Thymus (tissue), 11 donors: Measurements from ENCODE around the gene GBGT1. TPM values are rescaled to one million over a fixed set of nuclear protein-coding genes. Genes with fewer than 3 reads are reported as not detected.

Experiments
- DNase-seq, 9 donors: peaks; one replicate each; pipeline ENCODE4 v3.0.0-alpha.2; 2013; ENCODE audit warnings: low spot score in 9 of 9, low read depth in 6 of 9, missing footprints in 1 of 9
- H3K27ac ChIP-seq, 2 donors: one replicate each; pipeline ENCODE4 v1.5.1; 2013; ENCODE audit warnings: control low read depth in 1 of 2, low read depth in 1 of 2, low read length in 1 of 2, mild to moderate bottlenecking in 1 of 2, moderate library complexity in 1 of 2
- H3K27me3 ChIP-seq, 2 donors: one replicate each; pipeline ENCODE4 v1.5.1; 2013; ENCODE audit warnings: low read length in 1 of 2; ENCODE audit not compliant: control insufficient read depth in 2 of 2, insufficient read depth in 1 of 2
- H3K36me3 ChIP-seq, 2 donors: one replicate each; pipeline ENCODE4 v1.5.1; 2013; ENCODE audit warnings: low read length in 1 of 2, mild to moderate bottlenecking in 1 of 2, moderate library complexity in 1 of 2; ENCODE audit not compliant: control insufficient read depth in 2 of 2, insufficient read depth in 2 of 2
- H3K4me1 ChIP-seq, 2 donors: one replicate each; pipeline ENCODE4 v1.5.1; 2013; ENCODE audit warnings: low read length in 2 of 2; ENCODE audit not compliant: control insufficient read depth in 2 of 2, insufficient read depth in 2 of 2
- H3K4me3 ChIP-seq, 2 donors: one replicate each; pipeline ENCODE4 v1.5.1; 2013; ENCODE audit warnings: low read length in 2 of 2, control low read depth in 1 of 2, mild to moderate bottlenecking in 1 of 2
- H3K9me3 ChIP-seq, 2 donors: one replicate each; pipeline ENCODE4 v1.5.1; 2013; ENCODE audit warnings: low read length in 1 of 2, mild to moderate bottlenecking in 1 of 2; ENCODE audit not compliant: control insufficient read depth in 2 of 2, insufficient read depth in 1 of 2
- WGBS: extraction: QIAGEN DNeasy Blood & Tissue Kit; methylation state at CpG from one replicate; pipeline ENCODE4 v1.1.7; 2013; 5-methylcytosine and 5-hydroxymethylcytosine counted together
- polyA plus RNA-seq: library from polyadenylated mRNA; stranded (reverse); fragments of 200-250 nt; gene quantifications from one replicate; pipeline ENCODE4 v1.2.3, GENCODE V29; 2013
- total RNA-seq: library from RNA; stranded (reverse); fragments of 120-200 nt; gene quantifications from one replicate; pipeline ENCODE4 v1.2.4, GENCODE V29; 2013
- donor health status: healthy.

The GBGT1 gene
- total and polyA plus RNA-seq, 2 donors: 3.0 to 5.3 TPM

DNA sequence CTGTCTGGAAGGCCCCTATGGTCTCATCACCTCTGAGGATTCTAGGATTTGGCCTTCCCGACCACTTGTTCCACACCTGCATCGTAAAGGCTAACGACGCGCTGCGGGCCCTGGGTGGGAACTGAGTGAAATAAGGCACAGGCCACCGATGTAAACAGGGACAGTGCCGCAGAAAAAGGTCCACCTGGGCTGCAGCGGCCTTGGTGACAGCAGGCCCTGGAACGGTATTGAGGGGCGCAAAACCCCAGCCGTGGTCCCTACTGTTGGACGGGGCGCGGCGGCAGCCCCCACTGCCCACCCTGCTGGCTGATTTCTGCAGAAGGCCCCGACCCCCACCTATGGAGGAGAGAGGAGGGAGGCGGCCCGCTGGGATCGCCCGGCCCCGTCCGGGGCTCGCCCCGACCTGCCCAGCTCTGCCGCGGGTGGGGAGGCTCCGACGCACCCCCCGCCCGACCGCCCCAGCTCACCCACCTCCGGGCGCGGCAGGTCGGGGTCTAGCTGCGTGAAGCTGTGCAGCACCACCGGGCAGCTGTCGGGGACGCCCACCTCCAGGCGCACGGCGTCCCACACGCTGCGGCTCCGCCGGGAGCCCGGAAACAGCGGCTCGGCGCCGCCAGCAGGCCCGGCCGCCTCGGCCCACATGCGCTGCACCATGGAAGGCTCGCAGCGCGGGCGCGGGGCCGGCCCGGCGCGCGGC lies 43.1 kb downstream of the GBGT1 start:
- 3% methylated on average over 66 of the region's 66 CpGs for WGBS
- Histone ChIP-seq H3K27me3 (peaks cover 0 to 9% of the 10 kb centered on the region in 2 donors), H3K4me1 (peaks cover 4 to 50% of the 10 kb centered on the region in 2 donors), H3K36me3 (no peaks in the 10 kb centered on the region), H3K4me3 (peak overlapping the region; percentile 48 to 75), H3K9me3 (no peaks in the 10 kb centered on the region), H3K27ac (peak overlapping the region; percentile 43 to 83)
- DNase-seq: no peak

DNA sequence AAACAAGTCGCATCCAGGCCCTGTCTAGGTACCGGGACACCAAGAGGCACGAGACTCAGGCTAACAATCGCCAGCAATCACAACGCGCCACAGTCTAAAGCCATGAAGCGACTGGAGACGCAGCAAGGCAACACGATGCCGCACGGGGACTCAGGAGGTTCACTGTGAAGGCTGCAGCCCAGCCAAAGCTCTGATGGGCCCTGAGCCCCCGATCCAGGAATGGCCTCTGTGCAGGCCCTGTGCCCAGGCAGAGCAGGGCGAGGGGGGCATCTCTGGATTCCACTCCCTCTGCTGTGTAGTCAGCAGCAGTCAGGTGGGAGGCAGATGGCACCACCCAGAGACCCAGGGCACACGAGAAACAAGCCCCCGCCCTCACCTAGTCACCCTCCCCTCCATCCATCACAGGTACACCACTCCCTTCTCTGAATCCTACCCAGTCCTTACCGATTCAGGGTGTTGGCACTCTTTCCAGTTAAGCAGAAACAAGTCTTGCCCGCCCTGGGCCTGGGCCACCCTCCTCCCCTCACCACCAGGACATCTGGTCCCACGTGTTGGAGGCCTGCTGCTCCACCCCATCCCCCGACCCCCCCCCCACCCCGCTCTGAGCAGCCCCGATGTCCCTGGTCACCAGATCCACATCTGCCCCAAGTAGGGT lies 43.7 kb downstream of the GBGT1 start:
- H3K27ac ChIP-seq: peak overlapping the region in 1 of 2 donors; percentile 43
- H3K4me1 ChIP-seq: peaks cover 4 to 56% of the 10 kb centered on the region in 2 donors

DNA sequence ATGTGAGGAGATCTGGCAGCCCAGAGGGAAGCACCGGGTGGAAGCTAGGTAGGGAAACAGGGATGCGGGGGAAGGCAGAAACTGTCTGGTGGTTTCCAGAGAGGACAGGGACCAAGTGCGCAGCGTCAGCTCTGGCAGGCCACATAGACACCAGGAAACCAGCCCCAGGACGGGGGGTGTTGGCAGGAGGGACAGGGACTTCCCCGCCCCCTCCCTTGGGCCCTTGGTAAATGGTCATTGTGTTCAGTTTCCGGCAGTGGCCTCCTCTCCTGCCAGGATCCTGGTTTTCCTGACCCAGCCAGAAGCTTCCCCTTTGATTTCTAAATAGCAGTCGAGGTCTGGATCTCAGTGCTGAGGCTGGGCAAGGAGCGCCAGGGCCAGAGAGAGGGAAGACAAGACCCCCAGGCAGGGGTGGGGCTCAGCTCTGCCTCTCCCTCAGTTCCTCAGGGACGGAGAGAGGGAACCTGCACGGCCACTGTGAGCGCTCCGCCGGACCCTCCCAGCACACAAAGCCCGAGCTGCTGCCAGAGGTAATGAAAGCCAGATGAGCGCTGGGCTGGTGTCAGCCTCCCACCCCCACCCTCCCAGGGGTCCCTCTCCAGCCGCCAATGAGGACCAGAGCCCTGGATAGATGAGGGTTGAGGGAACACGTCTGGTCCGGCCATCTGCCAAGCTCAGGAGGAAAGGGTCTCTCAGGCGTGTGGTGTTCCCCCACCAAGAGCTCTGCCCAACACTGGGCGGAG lies 44.4 kb downstream of the GBGT1 start:
- no peak for DNase-seq
- H3K36me3 ChIP-seq: no peaks in the 10 kb centered on the region
- peak overlapping the region; percentile 27 to 42 for H3K27ac ChIP-seq
- peaks cover 0 to 9% of the 10 kb centered on the region in 2 donors for H3K27me3 ChIP-seq
- 94% methylated on average over 21 of the region's 21 CpGs for WGBS
- H3K4me3 ChIP-seq: peak overlapping the region in 1 of 2 donors; percentile 14
- no peaks in the 10 kb centered on the region for H3K9me3 ChIP-seq
- H3K4me1 ChIP-seq: peaks cover 5 to 59% of the 10 kb centered on the region in 2 donors

More for the DNA sequence above, 43.7 kb downstream of the GBGT1 start:
- DNase-seq: no peak
- Histone ChIP-seq H3K27me3 (peaks cover 0 to 9% of the 10 kb centered on the region in 2 donors), H3K36me3 (no peaks in the 10 kb centered on the region), H3K9me3 (no peaks in the 10 kb centered on the region), H3K4me3 (peak overlapping the region; percentile 48 to 75)
- WGBS: 71% methylated on average over 21 of the region's 21 CpGs

DNA sequence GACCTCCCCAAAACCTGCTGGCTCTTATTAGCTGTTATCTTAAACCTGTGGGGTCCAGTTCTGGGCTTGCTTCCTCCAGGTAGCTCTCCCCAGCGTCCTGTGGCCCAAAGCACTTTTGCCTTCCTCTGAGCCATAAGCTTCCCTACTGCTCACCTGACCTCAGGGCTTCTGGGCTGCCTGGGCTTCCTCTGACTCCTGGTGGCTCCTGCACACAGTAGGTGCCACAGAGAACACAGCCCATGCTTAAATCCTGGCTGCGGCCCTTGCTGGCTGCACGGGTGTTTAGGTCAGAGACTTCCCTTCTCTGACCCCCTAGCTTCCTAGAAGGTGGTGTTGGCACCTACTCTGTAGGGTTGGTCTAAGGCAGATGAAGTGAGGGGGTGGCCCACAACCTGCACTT lies 45.1 kb downstream of the GBGT1 start:
- DNase-seq: no peak
- H3K9me3 ChIP-seq: no peaks in the 10 kb centered on the region
- H3K4me1 ChIP-seq: peaks cover 12 to 66% of the 10 kb centered on the region in 2 donors
- no peaks in the 10 kb centered on the region for H3K36me3 ChIP-seq
- H3K4me3 ChIP-seq: no peak overlapping the region
- peak overlapping the region in 1 of 2 donors; percentile 18 for H3K27ac ChIP-seq
- H3K27me3 ChIP-seq: peaks cover 0 to 9% of the 10 kb centered on the region in 2 donors
- WGBS: 95% methylated on average over 3 of the region's 3 CpGs

DNA sequence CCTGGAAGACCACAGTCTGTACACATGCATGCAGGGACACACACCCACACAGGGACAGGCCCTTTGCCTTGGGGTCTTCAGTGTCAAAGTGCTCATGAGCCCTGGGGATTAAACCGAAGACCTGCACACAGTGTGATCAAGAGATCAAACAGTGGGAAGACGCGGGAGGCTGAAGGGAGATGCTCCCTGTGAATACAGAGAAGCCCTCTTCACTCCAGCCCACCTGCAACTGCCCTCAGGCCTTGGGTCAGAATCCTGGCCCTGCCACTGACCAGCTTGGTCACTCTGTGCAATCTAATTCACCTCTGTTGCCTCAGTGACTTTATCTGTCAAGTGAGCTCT lies 45.6 kb downstream of the GBGT1 start:
- Histone ChIP-seq H3K4me3 (no peak overlapping the region), H3K9me3 (no peaks in the 10 kb centered on the region), H3K36me3 (no peaks in the 10 kb centered on the region), H3K27ac (no peak overlapping the region), H3K27me3 (peaks cover 0 to 9% of the 10 kb centered on the region in 2 donors), H3K4me1 (peaks cover 14 to 67% of the 10 kb centered on the region in 2 donors)
- DNase-seq: no peak
- WGBS: 97% methylated on average over 3 of the region's 3 CpGs

DNA sequence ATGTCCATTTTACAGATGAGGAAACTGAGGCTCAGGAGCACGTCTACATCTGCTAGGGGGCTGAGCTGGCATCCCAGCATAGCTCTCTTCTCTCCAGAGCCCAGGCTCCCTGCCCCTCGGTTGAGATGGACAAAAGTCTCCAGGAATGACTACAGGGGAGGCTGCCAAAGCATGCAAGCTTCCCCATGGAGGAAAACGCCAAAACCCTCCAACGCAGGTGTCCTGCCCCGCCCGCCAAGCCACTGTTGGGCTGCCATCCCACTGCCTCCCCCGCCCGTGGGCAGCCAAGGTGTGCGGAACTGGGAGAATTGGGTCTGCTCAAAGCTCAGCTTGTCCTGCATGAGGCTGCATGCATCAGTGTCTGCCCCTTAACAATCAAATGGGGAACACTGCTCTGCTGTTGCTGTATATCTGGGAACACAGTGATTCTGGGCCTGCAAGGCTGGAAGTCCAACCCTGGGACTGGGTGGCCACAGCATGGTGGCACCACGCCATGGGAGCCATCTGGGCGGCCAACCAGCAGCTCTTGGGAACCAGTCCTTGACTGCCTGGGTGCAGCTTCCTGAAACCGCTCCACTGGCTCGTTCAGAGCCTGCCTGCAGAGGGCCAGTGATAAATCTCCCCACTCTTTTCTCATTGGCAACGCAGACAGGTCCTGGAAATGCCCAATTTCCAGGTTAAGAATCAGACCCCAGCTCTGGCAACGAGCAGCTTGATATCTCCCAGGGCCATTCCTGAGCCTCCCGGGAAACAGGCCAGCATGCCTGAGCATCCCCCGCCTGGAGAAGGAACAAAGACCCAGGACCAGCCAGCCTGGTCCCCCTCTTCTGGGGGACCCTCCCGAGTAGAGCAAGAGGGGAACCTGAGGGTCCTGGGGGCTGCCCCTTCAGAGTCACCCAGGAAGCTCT lies 46.2 kb downstream of the GBGT1 start:
- Histone ChIP-seq H3K4me1 (peaks cover 17 to 67% of the 10 kb centered on the region in 2 donors), H3K36me3 (no peaks in the 10 kb centered on the region), H3K9me3 (no peaks in the 10 kb centered on the region), H3K27me3 (peaks cover 0 to 9% of the 10 kb centered on the region in 2 donors), H3K27ac (no peak overlapping the region), H3K4me3 (no peak overlapping the region)
- WGBS: 94% methylated on average over 18 of the region's 18 CpGs
- DNase-seq: no peak

DNA sequence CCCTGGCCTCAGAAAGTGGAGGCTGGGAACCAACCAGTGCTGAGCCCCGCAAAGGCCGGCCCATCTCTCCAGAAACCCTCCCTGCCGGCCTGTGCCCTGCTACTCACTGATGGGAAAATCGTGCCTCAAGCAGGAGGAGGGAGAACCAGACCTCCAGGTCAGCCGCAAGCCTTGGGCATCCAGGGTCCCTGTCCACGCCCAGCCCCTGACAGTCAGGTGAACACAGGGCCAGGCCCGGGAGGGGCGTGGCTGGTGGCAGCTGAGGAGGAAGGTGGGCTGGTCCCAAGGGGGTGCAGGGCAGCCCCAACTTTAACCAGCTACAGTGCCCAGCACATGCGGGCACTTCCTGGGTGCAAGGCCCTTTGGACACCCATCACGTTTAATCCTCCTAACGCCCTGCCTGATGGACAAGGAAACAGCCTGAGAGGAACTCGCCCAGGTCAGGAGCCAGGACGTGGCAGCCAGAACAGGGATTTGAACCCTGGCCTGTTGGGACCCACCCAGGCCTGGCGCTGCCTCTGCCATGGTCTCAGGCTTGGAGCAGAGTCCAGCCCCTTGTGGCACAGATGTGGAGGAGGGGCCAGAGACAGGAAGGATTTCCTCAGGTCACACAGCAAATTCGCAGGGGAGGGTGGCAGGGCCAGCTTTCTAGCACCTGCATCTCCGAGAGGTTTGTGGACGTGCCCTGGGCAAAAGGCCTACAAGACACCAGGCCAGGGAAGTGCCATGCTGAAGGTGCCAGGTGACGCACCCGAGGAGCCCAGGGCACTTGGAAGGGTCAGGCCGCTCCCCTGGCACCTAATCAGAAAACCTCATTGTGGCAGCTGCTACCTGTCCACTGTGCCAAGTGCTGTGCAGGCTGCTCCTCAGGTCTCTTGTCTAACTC lies 47.1 kb downstream of the GBGT1 start:
- Histone ChIP-seq H3K4me1 (peaks cover 18 to 70% of the 10 kb centered on the region in 2 donors), H3K27me3 (peaks cover 0 to 9% of the 10 kb centered on the region in 2 donors), H3K27ac (no peak overlapping the region), H3K36me3 (peaks cover 3% of the 10 kb centered on the region in 2 donors), H3K9me3 (no peaks in the 10 kb centered on the region), H3K4me3 (no peak overlapping the region)
- no peak for DNase-seq
- WGBS: 95% methylated on average over 20 of the region's 20 CpGs
